Right atrium auricular region (tissue), 2 donors: Measurements from ENCODE around the gene TECPR1. TPM values are rescaled to one million over a fixed set of nuclear protein-coding genes. Genes with fewer than 3 reads are reported as not detected.
A peak's percentile ranks its signal among the peaks of the same experiment; 100 is the strongest.

Experiments
- DNase-seq: peaks from one replicate; pipeline ENCODE4 v3.0.0-alpha.2; 2019; ENCODE audit warnings: low spot score
- H3K27ac ChIP-seq, 2 donors: fragments of 200-600 bp; sonication (generic); 1 replicate in 1 of 2; 2 replicates in 1 of 2; pipeline ENCODE4 v1.5.1; 2016 to 2019
- H3K27me3 ChIP-seq, 2 donors: fragments of 200-600 bp; sonication (generic); one replicate each; pipeline versions ENCODE4 v1.5.1 to v1.6.0; 2017 to 2019
- H3K36me3 ChIP-seq: fragments of 200-600 bp; sonication (generic); one replicate; pipeline ENCODE4 v1.5.1; 2016
- H3K4me1 ChIP-seq, 2 donors: fragments of 200-600 bp; sonication (generic); one replicate each; pipeline versions ENCODE4 v1.5.1 to v1.6.0; 2017 to 2019
- H3K4me3 ChIP-seq, 2 donors: fragments of 200-600 bp; sonication (generic); 1 replicate in 1 of 2; 2 replicates in 1 of 2; pipeline ENCODE4 v1.5.1; 2017 to 2019; ENCODE audit warnings: mild to moderate bottlenecking in 1 of 2, moderate library complexity in 1 of 2
- H3K9me3 ChIP-seq, 2 donors: fragments of 200-600 bp; sonication (generic); one replicate each; pipeline ENCODE4 v1.5.1; 2019
- CTCF ChIP-seq, 2 donors: fragments of 200-600 bp; sonication (generic); IDR thresholded peaks; one replicate each; pipeline ENCODE4 v1.5.1; 2019; ENCODE audit warnings: antibody characterized with exemption in 2 of 2
- total RNA-seq, 2 donors: library from RNA; depleted of rRNA; stranded (reverse); fragments of >200 nt; gene quantifications; one replicate each; pipeline ENCODE4 v1.1.0, GENCODE V29; 2016

Gene TECPR1
- total RNA-seq, 2 donors from 2014 or later, result 11.5 to 13.9 TPM

- Histone ChIP-seq H3K27me3 (no peaks in the 10 kb centered on the region), H3K4me1 (peaks cover 0 to 54% of the 10 kb centered on the region in 2 donors), H3K9me3 (no peaks in the 10 kb centered on the region), H3K36me3 (no peaks in the 10 kb centered on the region), H3K27ac (peak overlapping the region; percentile 98 to 99), H3K4me3 (peak overlapping the region; percentile 90 to 99)
- TF ChIP-seq CTCF (IDR thresholded peaks at IDR 0.05), result no peak
- DNase-seq, result no peak
Measured at GRCh38 chr7:98282703-98283102, 30.7 kb upstream of the TECPR1 start.

DNA sequence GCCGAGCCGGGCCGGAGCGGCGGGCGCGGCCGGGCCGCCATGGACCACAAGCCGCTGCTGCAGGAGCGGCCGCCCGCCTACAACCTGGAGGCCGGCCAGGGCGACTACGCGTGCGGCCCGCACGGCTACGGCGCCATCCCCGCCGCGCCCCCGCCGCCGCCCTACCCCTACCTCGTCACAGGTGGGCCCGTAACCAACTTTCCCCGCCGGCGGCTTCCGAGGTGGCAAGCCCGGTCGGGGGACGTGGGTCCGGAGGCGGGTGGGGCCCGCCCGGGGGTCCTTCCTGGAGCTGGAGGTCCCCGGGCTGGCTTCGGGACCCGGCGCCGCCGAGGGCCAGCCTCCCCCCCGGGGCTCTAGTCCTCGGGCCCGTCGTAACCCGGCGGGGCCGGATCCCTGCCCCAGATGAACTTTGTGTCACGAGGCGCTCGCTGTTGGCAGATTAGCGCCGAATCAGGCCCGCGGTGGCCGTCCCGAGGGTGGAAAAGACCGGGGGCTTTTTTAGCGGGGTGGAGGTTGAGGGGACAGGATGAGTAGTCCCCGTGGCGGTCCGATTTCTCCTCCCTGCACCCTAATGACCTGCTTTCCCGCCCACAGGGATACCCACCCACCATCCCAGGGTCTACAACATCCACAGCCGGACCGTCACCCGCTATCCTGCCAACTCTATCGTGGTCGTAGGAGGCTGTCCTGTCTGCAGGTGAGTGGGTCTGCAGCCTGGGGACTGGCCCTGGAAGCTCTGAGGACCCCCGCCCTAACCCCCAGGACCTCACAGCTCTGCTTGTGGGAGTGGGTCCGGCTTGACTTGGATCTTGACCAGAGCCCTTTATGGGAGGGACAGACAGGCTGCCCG is 29.9 kb upstream of the TECPR1 start:
- Histone ChIP-seq H3K36me3 (no peaks in the 10 kb centered on the region), H3K27ac (peak overlapping the region; percentile 98 to 99), H3K9me3 (no peaks in the 10 kb centered on the region), H3K27me3 (no peaks in the 10 kb centered on the region), H3K4me3 (peak overlapping the region; percentile 90 to 99), H3K4me1 (peaks cover 0 to 47% of the 10 kb centered on the region in 2 donors)
- no peak for TF ChIP-seq CTCF (IDR thresholded peaks at IDR 0.05)
- no peak for DNase-seq

DNA sequence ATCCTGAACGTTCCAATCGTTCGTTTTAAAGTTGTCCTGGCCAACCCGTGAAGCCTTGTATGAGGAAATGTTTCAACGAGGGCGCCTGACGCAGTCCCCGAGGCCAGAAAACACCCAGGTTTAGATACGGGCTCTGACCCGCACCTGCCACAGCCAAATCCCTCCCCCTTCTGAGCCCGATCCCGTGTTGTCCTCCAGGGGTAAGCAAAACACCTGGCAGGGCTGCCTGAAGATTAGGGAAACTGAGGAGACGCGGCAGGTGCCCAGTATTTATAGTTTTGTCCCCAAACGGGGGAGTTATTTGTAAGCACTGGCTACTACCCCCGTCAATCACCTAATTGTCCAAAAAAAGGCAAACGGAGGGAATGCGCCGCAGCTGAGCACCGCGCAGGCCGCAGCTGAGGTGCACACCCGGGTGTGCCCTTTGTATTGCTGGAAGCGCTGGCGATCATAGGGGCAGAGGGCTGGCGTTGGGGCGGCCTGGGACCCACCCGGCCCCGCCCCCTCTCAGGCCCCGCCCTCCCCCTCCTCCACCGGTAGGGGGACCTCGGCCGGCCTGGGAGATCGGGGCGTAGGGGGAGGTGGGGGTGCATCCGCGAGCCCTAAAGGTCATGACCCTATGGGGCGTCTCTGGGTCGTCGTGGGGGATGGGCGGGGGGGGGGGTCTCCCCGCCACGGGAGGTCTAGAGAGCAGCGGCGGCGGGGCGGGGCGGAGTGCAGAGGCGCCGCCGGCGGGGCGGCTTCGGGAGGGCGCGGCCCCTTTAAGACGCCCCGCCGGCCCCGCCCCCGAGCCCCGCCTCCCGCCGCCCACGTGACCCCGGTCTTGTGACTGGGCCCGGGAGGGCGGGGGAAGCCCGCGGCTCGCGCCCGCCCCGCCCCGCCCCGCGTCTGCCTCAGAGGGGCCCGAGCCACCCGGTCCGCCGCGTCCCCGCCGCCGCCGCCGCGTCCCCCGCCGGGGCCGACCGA is 29.0 kb upstream of the TECPR1 start, which contains the start of gene BRI3:
TSS of gene BRI3 (plus strand) at position 896 of the 966 bp plus-strand sequence. CDS start 110 bp downstream, outside the sequence.
- Histone ChIP-seq H3K9me3 (no peaks in the 10 kb centered on the region), H3K27me3 (no peaks in the 10 kb centered on the region), H3K4me1 (peaks cover 0 to 42% of the 10 kb centered on the region in 2 donors), H3K27ac (peak within 1 kb of the TSS; percentile 98 to 99), H3K4me3 (peak within 1 kb of the TSS; percentile 90 to 99), H3K36me3 (no peaks in the 10 kb centered on the region)
- TF ChIP-seq CTCF (IDR thresholded peaks at IDR 0.05), result no peak
- peak; percentile 91 for DNase-seq

GRCh38 chr7:98280296-98280695 is 28.3 kb upstream of the TECPR1 start:
- Histone ChIP-seq H3K4me3 (peak overlapping the region; percentile 46 to 90), H3K4me1 (peaks cover 0 to 34% of the 10 kb centered on the region in 2 donors), H3K27me3 (no peaks in the 10 kb centered on the region), H3K9me3 (no peaks in the 10 kb centered on the region), H3K27ac (peak overlapping the region; percentile 85 to 92), H3K36me3 (no peaks in the 10 kb centered on the region)
- no peak for DNase-seq
- no peak for TF ChIP-seq CTCF (IDR thresholded peaks at IDR 0.05)

DNA sequence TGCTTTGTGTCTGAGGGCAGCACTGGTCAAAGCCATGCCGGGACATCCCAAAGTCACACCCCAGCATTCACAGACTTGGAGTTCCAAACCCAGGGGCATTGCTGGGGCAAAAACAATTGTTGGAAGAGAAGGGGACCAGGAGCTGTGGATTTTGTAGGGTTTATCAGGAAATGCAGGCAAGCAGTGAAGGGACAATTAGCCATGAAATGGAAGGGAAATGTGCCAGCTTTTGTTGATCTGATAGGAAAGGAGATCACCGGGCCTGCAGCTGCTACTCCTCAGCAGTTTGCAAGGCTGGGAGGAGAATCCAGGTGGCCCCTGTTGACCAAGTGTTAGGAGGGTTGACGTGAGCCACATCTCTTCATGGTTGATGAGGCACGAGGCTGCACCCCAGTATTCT is 26.9 kb upstream of the TECPR1 start:
- Histone ChIP-seq H3K36me3 (no peaks in the 10 kb centered on the region), H3K4me3 (no peak overlapping the region), H3K9me3 (no peaks in the 10 kb centered on the region), H3K27me3 (no peaks in the 10 kb centered on the region), H3K27ac (no peak overlapping the region), H3K4me1 (peaks cover 0 to 20% of the 10 kb centered on the region in 2 donors)
- DNase-seq, result no peak
- no peak for TF ChIP-seq CTCF (IDR thresholded peaks at IDR 0.05)
